ENCODE results near the gene DLG2. TPM values are rescaled to one million over a fixed set of nuclear protein-coding genes. Genes with fewer than 3 reads are reported as not detected.

The DLG2 gene
- total and polyA plus RNA-seq, 2 of the 8 experiments (the other 6 are each of a cell fraction or from before 2014, with no cell fraction given) = 1.7 to 14.3 TPM

DNA sequence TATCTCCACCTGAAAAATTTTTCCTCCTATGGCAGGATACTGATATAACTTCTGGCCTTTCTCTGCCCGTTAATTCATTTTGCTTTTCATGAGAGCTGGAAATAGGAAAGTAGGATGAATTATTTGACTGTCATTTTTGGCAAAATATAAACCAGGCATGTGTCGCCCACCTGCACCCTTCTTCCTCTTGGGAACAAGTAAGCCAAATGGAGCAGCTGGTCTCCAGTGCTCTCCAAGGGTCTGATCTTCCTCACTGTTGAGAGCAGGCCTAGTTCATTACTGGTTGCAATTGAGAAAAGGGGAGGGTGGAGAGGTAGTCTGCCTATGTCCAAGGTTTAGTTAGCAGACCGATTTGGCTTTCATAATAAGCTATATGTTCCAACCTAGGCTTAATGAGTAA, 582.2 kb downstream of the DLG2 start:
- H3K79me2 ChIP-seq (ENCODE audit: control insufficient read depth in 1 of 2, insufficient read depth in 2 of 2, low read length in 2 of 2) = no peaks in the 10 kb centered on the region
- 91% methylated on average over 3 of the region's 3 CpGs; no CpG with 5 or more reads in 1 of the 2 experiments for WGBS, 2 experiments (ENCODE audit: extremely low coverage in 1 of 2, insufficient coverage in 1 of 2, insufficient read length in 1 of 2, insufficient replicate concordance in 2 of 2, low coverage in 1 of 2, low lambda C conversion rate in 2 of 2, missing lambda C conversion rate in 1 of 2)
- H3K4me1 ChIP-seq (replicated peaks in 1 of 4; ENCODE audit: control insufficient read depth in 3 of 4, insufficient read depth in 4 of 4, low read length in 3 of 4) = no peaks in the 10 kb centered on the region
- H3K14ac ChIP-seq (ENCODE audit: insufficient read length) = no peak overlapping the region
- POLR2A ChIA-PET (ENCODE audit: partially characterized antibody) = no interaction called here
- H2BK120ac ChIP-seq (replicated peaks; ENCODE audit: low read depth, low read length) = no peak overlapping the region
- no peaks in the 10 kb centered on the region; the same call in 1 of the 2 replicates for H3K23me2 ChIP-seq (ENCODE audit: low read depth, low read length)
- H3K9ac ChIP-seq (replicated peaks in 1 of 4; ENCODE audit: extremely low read depth in 1 of 4, low read depth in 3 of 4, low read length in 3 of 4) = no peak overlapping the region
- H3K4me3 ChIP-seq (ENCODE audit: extremely low read depth in 1 of 4, insufficient read depth in 2 of 4, low read depth in 3 of 4, low read length in 4 of 4) = no peak overlapping the region
- H4K8ac ChIP-seq (ENCODE audit: extremely low read depth, insufficient read depth, low read length) = no peak overlapping the region
- no peak overlapping the region for H3K27ac ChIP-seq (ENCODE audit: low read depth, low read length)
- no peak overlapping the region for H2AFZ ChIP-seq (ENCODE audit: low read length)
- no peaks in the 10 kb centered on the region for H4K20me1 ChIP-seq (replicated peaks in 1 of 2; ENCODE audit: control insufficient read depth in 1 of 2, insufficient read depth in 2 of 2, low read length in 2 of 2)
- no peak overlapping the region for H2AK5ac ChIP-seq (ENCODE audit: low read depth, low read length)
- no peak overlapping the region for H2BK12ac ChIP-seq (ENCODE audit: low read depth, low read length)
- H3K36me3 ChIP-seq (ENCODE audit: control insufficient read depth in 2 of 4, insufficient read depth in 4 of 4, low read length in 3 of 4) = no peaks in the 10 kb centered on the region
- no peak overlapping the region for H2BK5ac ChIP-seq (ENCODE audit: low read depth, low read length)
- no peak overlapping the region for H2BK20ac ChIP-seq (ENCODE audit: low read length)
- H2BK15ac ChIP-seq (ENCODE audit: low read length) = no peak overlapping the region
- H3K4me2 ChIP-seq (ENCODE audit: insufficient read depth in 1 of 2, low read depth in 2 of 2, low read length in 2 of 2) = no peak overlapping the region
- H3K56ac ChIP-seq (replicated peaks; ENCODE audit: insufficient read length, low read depth, low read length) = no peak overlapping the region
- H3K27me3 ChIP-seq (replicated peaks in 1 of 4; ENCODE audit: control insufficient read depth in 3 of 4, extremely low read depth in 1 of 4, insufficient read depth in 3 of 4, low read length in 3 of 4) = no peaks in the 10 kb centered on the region
- H3K9me3 ChIP-seq (ENCODE audit: insufficient read depth in 2 of 2, low read depth in 1 of 2, low read length in 1 of 2) = no peaks in the 10 kb centered on the region
- no peak for DNase-seq (ENCODE audit: low read depth in 1 of 2, low spot score in 2 of 2)
- no peak overlapping the region for H4K5ac ChIP-seq (ENCODE audit: insufficient read length, low read depth, low read length)
- no peak overlapping the region for H3K23ac ChIP-seq (ENCODE audit: insufficient read length)
- no peak for FAIRE-seq
- no peak overlapping the region for H3K18ac ChIP-seq (ENCODE audit: extremely low read depth, low read length)
- no peaks in the 10 kb centered on the region for H3K79me1 ChIP-seq (ENCODE audit: low read depth, low read length)
- CTCF ChIA-PET (ENCODE audit: partially characterized antibody) = no interaction called here
- no peak overlapping the region for H3K4ac ChIP-seq (replicated peaks; ENCODE audit: insufficient read length, low read depth, low read length)
- H4K91ac ChIP-seq (replicated peaks; ENCODE audit: insufficient read length, low read length) = no peak overlapping the region
- no peak for TF ChIP-seq CHD7 (IDR thresholded peaks at IDR 0.05; ENCODE audit: insufficient replicate concordance, low read length)
